HepG2 (cell line): Measurements from ENCODE around the gene MYO1B. TPM values are rescaled to one million over a fixed set of nuclear protein-coding genes. Genes with fewer than 3 reads are reported as not detected.

Source experiments
- ATAC-seq: fragments of 200-7000 bp; cut with Tn5 transposase; 3 replicates; pipeline ENCODE4 v1.9.1; 2020; ENCODE audit warnings: mild to moderate bottlenecking, moderate library complexity
- BruUV-seq: library from RNA; stranded (reverse); fragments of 400-500 nt; replicated peaks from 2 replicates; lab custom pipeline; 2021; lab: Mats Ljungman, UMichigan
- CTCF ChIA-PET: fragments of 300-600 bp; formaldehyde crosslinking; extraction: SDS; loops from one replicate; lab custom pipeline; 2021; ENCODE audit warnings: low total read pairs, inconsistent platforms, low intra/inter-chr PET ratio; lab: Yijun Ruan, JAX
- POLR2A ChIA-PET: fragments of 350-600 bp; sonication (Branson Sonifier 250); formaldehyde crosslinking; loops from one replicate; lab custom pipeline; 2020; ENCODE audit warnings: antibody characterized with exemption, inconsistent platforms; lab: Yijun Ruan, JAX
- DNase-seq: peaks from one replicate; pipeline ENCODE4 v3.0.0-alpha.2; 2015; ENCODE audit warnings: low spot score
- FAIRE-seq: peaks from 3 replicates; lab custom pipeline; 2011; peaks lifted over from hg19 to GRCh38; lab: Jason Lieb, UNC
- H2AFZ ChIP-seq: one replicate; pipeline ENCODE4 v1.6.1; 2011; ENCODE audit warnings: low read length, inconsistent platforms
- H3K27ac ChIP-seq: fragments of 300-600 bp; 3 replicates; pipeline ENCODE4 v1.8.0; 2011; ENCODE audit warnings: mixed run types, mild to moderate bottlenecking, mixed read lengths, low read length, inconsistent platforms; ENCODE audit not compliant: insufficient read depth; ENCODE audit errors: extremely low read length
- H3K27me3 ChIP-seq, 2 experiments: fragments of 200-600 bp in 1 of 2; 2 replicates in 1 of 2; 3 replicates in 1 of 2; pipeline versions ENCODE4 v1.6.0 to v1.8.0; 2011; ENCODE audit warnings: low read length in 2 of 2, mild to moderate bottlenecking in 2 of 2, moderate library complexity in 2 of 2, inconsistent platforms in 1 of 2; ENCODE audit not compliant: insufficient read depth in 2 of 2, control insufficient read depth in 1 of 2
- H3K36me3 ChIP-seq, 2 experiments: fragments of 200-600 bp in 1 of 2; replicated peaks in 1 of 2; 2 replicates in 1 of 2; 3 replicates in 1 of 2; pipeline versions ENCODE4 v1.5.1 to v1.8.0; 2011; ENCODE audit warnings: low read length in 2 of 2, inconsistent platforms in 1 of 2; ENCODE audit not compliant: insufficient read depth in 2 of 2, control insufficient read depth in 1 of 2
- H3K4me1 ChIP-seq: 2 replicates; pipeline ENCODE4 v1.5.1; 2012; ENCODE audit warnings: low read length, inconsistent platforms; ENCODE audit not compliant: insufficient read depth
- H3K4me2 ChIP-seq: 2 replicates; pipeline ENCODE4 v1.6.0; 2011; ENCODE audit warnings: low read depth, low read length, inconsistent platforms
- H3K4me3 ChIP-seq, 3 experiments: fragments of 200-600 bp in 1 of 3; sonication (generic), shearing (Covaris generic) in 1 of 3; replicated peaks in 1 of 3; 2 replicates each; pipeline ENCODE4 v1.5.1; 2011 to 2016; ENCODE audit warnings: low read length in 3 of 3, inconsistent platforms in 2 of 3, low read depth in 2 of 3, mild to moderate bottlenecking in 2 of 3, control low read depth in 1 of 3, mixed read lengths in 1 of 3; ENCODE audit not compliant: insufficient read depth in 1 of 3
- H3K79me2 ChIP-seq: one replicate; pipeline ENCODE4 v1.6.1; 2011; ENCODE audit warnings: low read length, inconsistent platforms; ENCODE audit not compliant: insufficient read depth
- H3K9ac ChIP-seq: 2 replicates; pipeline ENCODE4 v1.6.0; 2011; ENCODE audit warnings: mild to moderate bottlenecking, low read depth, low read length, inconsistent platforms; ENCODE audit not compliant: insufficient read depth
- H3K9me3 ChIP-seq: 2 replicates; pipeline ENCODE4 v1.5.1; 2012; ENCODE audit warnings: mild to moderate bottlenecking, low read length
- H4K20me1 ChIP-seq: 2 replicates; pipeline ENCODE4 v1.6.0; 2011; ENCODE audit warnings: inconsistent platforms, mild to moderate bottlenecking, low read length, moderate library complexity; ENCODE audit not compliant: insufficient read depth
- CEBPG ChIP-seq: IDR thresholded peaks from 2 replicates; pipeline ENCODE4 v1.6.1; 2016
- CENPX ChIP-seq: sonication (generic); formaldehyde crosslinking; IDR thresholded peaks from 2 replicates; pipeline ENCODE4 v1.9.0; 2021; ENCODE audit warnings: mild to moderate bottlenecking, missing genetic modification reagents, moderate library complexity
- DBP ChIP-seq: sonication (generic); formaldehyde crosslinking; IDR thresholded peaks from 2 replicates; pipeline ENCODE4 v1.4.0; 2020; ENCODE audit warnings: missing genetic modification reagents; ENCODE audit errors: not compliant biosample characterization
- KLF12 ChIP-seq: sonication (generic); formaldehyde crosslinking; IDR thresholded peaks from 2 replicates; pipeline ENCODE4 v1.4.0; 2020; ENCODE audit warnings: missing genetic modification reagents, borderline replicate concordance
- MEIS1 ChIP-seq: sonication (generic); formaldehyde crosslinking; IDR thresholded peaks from 2 replicates; pipeline ENCODE4 v1.9.0; 2021; ENCODE audit warnings: mild to moderate bottlenecking, missing genetic modification reagents, moderate library complexity, borderline replicate concordance
- NCOR1 ChIP-seq: fragments of 200-600 bp; sonication (generic); IDR thresholded peaks from 2 replicates; pipeline ENCODE4 v1.7.0; 2017; ENCODE audit warnings: antibody characterized with exemption, low read length, borderline replicate concordance
- NFATC3 ChIP-seq: sonication (generic); formaldehyde crosslinking; IDR thresholded peaks from 2 replicates; pipeline ENCODE4 v1.5.1; 2020; ENCODE audit warnings: mild to moderate bottlenecking, missing genetic modification reagents
- PLSCR1 ChIP-seq: sonication (generic); formaldehyde crosslinking; IDR thresholded peaks from 2 replicates; pipeline ENCODE4 v1.5.0; 2020; ENCODE audit warnings: missing genetic modification reagents, mild to moderate bottlenecking, borderline replicate concordance
- REXO4 ChIP-seq: sonication (generic); formaldehyde crosslinking; IDR thresholded peaks from 2 replicates; pipeline ENCODE4 v1.8.0; 2022; ENCODE audit warnings: missing genetic modification reagents, mild to moderate bottlenecking, borderline replicate concordance
- SP5 ChIP-seq: IDR thresholded peaks from 2 replicates; pipeline ENCODE4 v1.6.1; 2016; ENCODE audit warnings: low read depth, borderline replicate concordance
- TERF1 ChIP-seq: sonication (generic); formaldehyde crosslinking; IDR thresholded peaks from 2 replicates; pipeline ENCODE4 v1.8.0; 2022; ENCODE audit warnings: mild to moderate bottlenecking, missing genetic modification reagents, moderate library complexity
- TSC22D2 ChIP-seq: sonication (generic); formaldehyde crosslinking; IDR thresholded peaks from 2 replicates; pipeline ENCODE4 v1.5.1; 2020; ENCODE audit warnings: missing genetic modification reagents, mild to moderate bottlenecking, borderline replicate concordance
- ZFP62 ChIP-seq: sonication (generic); formaldehyde crosslinking; IDR thresholded peaks from 2 replicates; pipeline ENCODE4 v1.4.0; 2020; ENCODE audit warnings: missing genetic modification reagents
- ZNF280D ChIP-seq: sonication (generic); formaldehyde crosslinking; IDR thresholded peaks from 2 replicates; pipeline ENCODE4 v1.5.1; 2020; ENCODE audit warnings: mild to moderate bottlenecking, missing genetic modification reagents
- ZNF333 ChIP-seq: sonication (generic); formaldehyde crosslinking; IDR thresholded peaks from 2 replicates; pipeline ENCODE4 v1.4.0; 2020; ENCODE audit warnings: mild to moderate bottlenecking, missing genetic modification reagents, borderline replicate concordance
- ZNF576 ChIP-seq: sonication (generic); formaldehyde crosslinking; IDR thresholded peaks from 2 replicates; pipeline ENCODE4 v1.4.0; 2020; ENCODE audit warnings: mild to moderate bottlenecking, missing genetic modification reagents
- WGBS: methylation state at CpG from one replicate; pipeline ENCODE4 v1.1.6; 2017; ENCODE audit warnings: low lambda C conversion rate; 5-methylcytosine and 5-hydroxymethylcytosine counted together
- in situ Hi-C: cut with HindIII; loops from 2 replicates; pipeline ENCODE4 v1.10.0; 2017; ENCODE audit warnings: low pct_unique_long_range_greater_than_20kb; ENCODE audit not compliant: extremely low pct_ligation_motif_present
- intact Hi-C: fragments of 100-400 bp; cut with micrococcal nuclease; formaldehyde crosslinking; loops from one replicate; pipeline ENCODE4 v1.10.0; 2022; ENCODE audit not compliant: unreplicated experiment
- polyA plus RNA-seq, 8 experiments: library from polyadenylated mRNA; depleted of rRNA in 3 of 8; stranded (reverse) in 7 of 8; unstranded in 1 of 8; fragments of >200 nt; fragmentation: Illumina TruSeq in 4 of 8; extraction: Trizol in 4 of 8; gene quantifications; 2 replicates each; pipeline versions ENCODE4 v1.2.1 to v1.2.3, GENCODE V29; 2011 to 2016; ENCODE audit warnings: low read depth in 4 of 8, missing spikeins in 1 of 8, mixed read lengths in 1 of 8; ENCODE audit not compliant: insufficient read depth in 1 of 8
- total RNA-seq, 5 experiments: library from RNA; depleted of rRNA; stranded (reverse); fragments of >200 nt; fragmentation: Illumina TruSeq; extraction: Trizol; gene quantifications; 2 replicates each; pipeline ENCODE4 v1.2.3, GENCODE V29; 2016; ENCODE audit warnings: low read depth in 1 of 5

MYO1B gene
- total and polyA plus RNA-seq, 2 of the 13 experiments (the other 11 are each of a cell fraction or from before 2014, with no cell fraction given) = 36.9 to 89.8 TPM

- no peak for TF ChIP-seq ZNF280D
- no peak for TF ChIP-seq SP5 (CRISPR knock-in tag)
- TF ChIP-seq TERF1 (CRISPR knock-in tag) = no peak
- TF ChIP-seq NCOR1 = no peak
- no peak for TF ChIP-seq MEIS1 (CRISPR knock-in tag)
- no peak for TF ChIP-seq REXO4 (CRISPR knock-in tag)
- no peak for TF ChIP-seq ZNF576 (CRISPR knock-in tag)
These were observed 67.5 kb downstream of the MYO1B start (continued) for GRCh38 chr2:191312662-191313061.

GRCh38 chr2:191314697-191315364 lies 69.6 kb downstream of the MYO1B start:
- BruUV-seq = no TSS peak
- ATAC-seq (no peak), DNase-seq (no peak), FAIRE-seq (no peak)
- Histone ChIP-seq H3K9me3 (no peaks in the 10 kb centered on the region), H4K20me1 (peaks cover 3% of the 10 kb centered on the region; the same call in 1 of the 2 replicates), H2AFZ (no peak overlapping the region), H3K27ac (no peak overlapping the region), H3K27me3 (no peaks in the 10 kb centered on the region), H3K4me1 (peaks cover 31% of the 10 kb centered on the region), H3K79me2 (peaks cover 47% of the 10 kb centered on the region), H3K4me3 (no peak overlapping the region), H3K4me2 (no peak overlapping the region), H3K9ac (no peak overlapping the region), H3K36me3 (no peaks in the 10 kb centered on the region)
- intact Hi-C loops = loop anchor here (5.0 kb wide), 1 partner anchor 68 kb away; the partner anchor contains the start of gene MYO1B
- POLR2A ChIA-PET = no interaction called here
- WGBS = 96% methylated on average over 6 of the region's 6 CpGs
- CTCF ChIA-PET = no interaction called here
- in situ Hi-C loops = no loop called here
- TF ChIP-seq NFATC3 (no peak), KLF12 (CRISPR knock-in tag) (no peak), CENPX (CRISPR knock-in tag) (no peak), ZFP62 (CRISPR knock-in tag) (no peak), ZNF333 (no peak), CEBPG (CRISPR knock-in tag) (peak; percentile 61), TSC22D2 (no peak), DBP (no peak), ZNF576 (CRISPR knock-in tag) (no peak), PLSCR1 (CRISPR knock-in tag) (no peak)
